NCI-H2029 (cell line): ENCODE results near the gene ZNF124.
"Not testable (repeated sequence)": the region's sequence is repeated elsewhere in the genome, so short reads cannot be mapped to it uniquely, and the experiment has no call there.

Source experiments
- DNase-seq: peaks from one replicate; lab custom pipeline; 2025; lab: John Stamatoyannopoulos, UW

Gene ZNF124

DNA sequence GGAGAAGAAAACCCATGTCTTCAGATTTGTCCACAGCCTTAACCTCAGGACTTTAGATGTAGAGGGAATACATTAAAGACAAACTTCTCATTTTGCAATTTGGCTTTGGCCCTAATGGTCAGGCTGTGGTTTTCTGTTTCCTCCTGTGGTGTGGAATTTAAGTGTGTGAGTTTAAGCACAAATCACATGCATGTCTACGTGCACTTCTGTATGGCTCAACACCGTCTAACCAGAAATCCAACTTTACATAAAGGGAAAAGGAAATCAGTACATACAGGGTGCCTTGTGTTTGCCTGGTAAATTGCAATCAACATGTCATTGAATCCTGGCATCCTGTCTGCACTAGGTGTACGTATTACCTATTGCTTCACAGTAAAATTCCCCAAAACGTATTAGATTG is 1.2 kb upstream of the ZNF124 start:
- DNase-seq: no peak

DNA sequence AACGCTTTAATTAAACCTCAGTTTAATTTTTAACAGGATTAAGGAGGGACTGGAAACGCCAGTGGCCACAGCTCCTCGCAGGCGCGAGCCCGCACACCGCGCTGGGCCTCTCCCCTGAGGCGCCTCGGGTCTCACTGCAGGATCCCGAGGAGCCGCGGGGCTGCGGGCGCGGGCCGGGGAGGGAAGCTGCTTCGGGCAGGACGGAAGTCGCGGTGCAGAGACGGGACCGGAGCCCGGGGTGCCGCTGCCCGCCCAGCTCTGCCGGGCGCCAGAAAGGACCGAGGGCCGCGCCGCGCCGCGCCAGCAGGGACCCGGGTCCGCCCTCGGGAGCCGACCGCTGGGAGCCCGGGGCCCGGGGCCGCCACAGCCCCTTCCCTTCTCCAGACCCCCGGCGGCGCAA is 377 bp downstream of the ZNF124 start:
- DNase-seq: not testable (repeated sequence)

DNA sequence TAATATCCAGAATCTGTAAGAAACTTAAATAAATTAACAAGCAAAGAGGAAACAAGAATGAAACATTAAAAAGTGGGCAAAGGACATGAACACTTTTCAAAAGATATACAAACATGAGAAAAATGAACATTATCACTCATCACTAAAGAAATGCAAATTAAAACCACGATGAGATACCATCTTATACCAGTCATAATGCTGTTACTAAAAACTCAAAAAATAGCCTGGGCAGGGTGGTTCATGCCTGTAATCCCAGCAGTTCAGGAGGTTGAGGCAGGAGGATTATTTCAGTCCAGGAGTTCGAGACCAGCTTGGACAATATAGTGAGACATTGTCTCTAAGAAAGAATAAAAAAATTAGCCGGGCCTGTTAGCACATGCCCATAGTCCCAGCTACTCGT is 6.1 kb downstream of the ZNF124 start:
- DNase-seq: no peak

DNA sequence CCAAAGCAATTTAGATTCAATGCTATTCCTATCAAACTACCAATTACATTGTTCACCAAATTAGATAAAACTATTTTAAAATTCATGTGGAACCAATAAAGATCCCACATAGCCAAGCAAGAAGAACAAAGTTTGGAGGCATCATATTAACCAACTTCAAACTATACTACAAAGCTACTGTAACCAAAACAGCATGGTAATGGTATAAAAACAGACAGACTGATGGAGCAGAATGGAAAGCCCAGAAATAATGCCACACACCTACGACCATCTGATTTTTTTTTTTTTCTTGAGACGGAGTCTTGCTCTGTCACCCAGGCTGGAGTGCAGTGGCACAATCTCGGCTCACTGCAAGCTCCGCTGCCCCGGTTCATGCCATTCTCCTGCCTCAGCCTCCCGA is 7.1 kb downstream of the ZNF124 start:
- no peak for DNase-seq

DNA sequence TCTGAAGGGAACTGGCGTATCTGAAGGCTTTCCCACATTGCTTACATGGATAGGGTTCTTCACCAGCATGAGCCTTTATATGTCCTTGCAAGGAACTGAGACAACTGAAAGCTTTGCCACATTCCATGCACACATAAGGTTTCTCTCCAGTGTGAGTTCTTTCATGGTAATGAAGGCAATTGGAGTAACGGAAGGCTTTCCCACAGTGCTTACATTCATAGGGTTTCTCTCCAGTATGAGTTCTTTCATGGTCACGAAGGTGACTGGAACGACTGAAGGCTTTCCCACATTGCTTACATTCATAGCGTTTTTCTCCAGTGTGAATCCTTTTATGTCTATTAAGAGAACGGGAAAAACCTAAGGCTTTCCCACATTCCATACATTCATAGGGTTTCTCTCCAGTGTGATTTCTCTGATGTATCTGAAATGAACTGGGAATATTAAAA is 15.0 kb downstream of the ZNF124 start:
- DNase-seq: no peak

DNA sequence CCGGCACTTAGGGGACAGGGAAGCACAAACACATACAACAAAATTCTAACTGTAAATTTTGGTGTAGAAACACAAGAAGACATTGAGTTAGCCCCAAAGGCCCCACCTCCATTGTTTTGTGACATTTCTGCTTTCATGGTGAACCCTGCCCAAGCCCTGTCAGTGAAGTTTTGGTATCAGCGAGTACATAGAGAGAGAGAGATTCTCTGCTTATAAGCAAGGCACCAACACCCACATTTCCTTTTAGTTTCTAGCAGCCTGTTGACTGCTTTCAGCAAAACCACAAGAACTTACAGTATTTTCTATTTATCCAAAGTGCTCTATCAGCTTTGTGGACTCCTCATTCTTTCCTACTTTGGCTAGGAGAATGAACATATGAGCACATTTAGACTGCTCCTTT is 24.0 kb downstream of the ZNF124 start:
- no peak for DNase-seq

DNA sequence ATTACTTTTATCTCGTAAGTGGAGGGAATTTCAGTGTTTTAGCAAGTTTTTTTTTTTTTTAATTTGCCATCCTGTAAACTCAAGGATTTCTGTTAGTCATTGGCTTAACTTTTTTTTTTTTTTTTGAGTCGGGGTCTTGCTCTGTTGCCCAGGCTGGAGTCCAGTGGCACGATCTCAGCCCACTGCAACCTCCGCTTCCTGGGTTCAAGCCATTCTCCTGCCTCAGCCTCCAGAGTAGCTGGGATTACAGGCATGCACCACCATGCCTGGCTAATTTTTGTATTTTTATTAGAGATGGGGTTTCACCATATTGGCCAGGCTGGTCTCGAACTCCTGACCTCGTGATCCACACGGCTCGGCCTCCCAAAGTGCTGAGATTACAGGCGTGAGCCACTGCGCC is 24.7 kb downstream of the ZNF124 start:
- DNase-seq: not testable (repeated sequence)

DNA sequence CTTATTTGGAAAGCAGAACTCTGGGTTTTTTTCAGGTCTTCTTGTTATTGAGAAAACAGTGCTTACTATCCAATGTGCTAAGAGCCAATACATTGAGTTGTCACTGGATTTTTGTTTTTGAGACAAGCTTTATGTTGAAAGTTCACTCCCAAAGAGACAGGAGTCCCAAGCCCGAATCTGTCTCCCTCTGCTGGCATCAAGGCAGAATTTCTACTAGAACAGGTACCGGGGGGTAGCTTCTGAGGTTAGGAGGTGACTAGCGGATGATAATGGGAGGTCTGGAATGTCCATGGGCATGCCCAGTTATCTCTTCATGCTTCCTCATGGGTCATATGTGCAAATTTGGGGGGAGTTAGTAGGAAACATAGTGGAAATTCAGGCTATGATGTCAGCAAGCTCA is 25.1 kb downstream of the ZNF124 start:
- no peak for DNase-seq

DNA sequence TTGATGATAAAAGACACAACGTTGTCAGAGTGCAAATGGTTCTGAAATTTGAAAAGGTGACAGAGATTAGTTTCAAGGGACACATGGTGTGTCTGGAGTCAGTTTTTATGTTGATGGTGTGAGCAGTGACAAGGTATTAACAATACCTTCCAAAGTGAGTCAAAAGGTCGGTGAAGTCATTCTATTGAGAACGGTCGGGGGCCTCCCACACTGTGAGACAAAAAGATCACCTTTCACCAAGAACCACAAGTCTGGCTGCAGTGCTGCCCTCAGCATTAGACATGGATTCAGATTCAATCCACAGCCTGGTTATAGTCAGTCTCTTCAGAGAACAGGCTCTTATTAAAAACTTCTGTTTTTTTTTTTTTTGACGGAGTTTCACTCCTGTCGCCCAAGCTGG is 26.5 kb downstream of the ZNF124 start:
- no peak for DNase-seq

DNA sequence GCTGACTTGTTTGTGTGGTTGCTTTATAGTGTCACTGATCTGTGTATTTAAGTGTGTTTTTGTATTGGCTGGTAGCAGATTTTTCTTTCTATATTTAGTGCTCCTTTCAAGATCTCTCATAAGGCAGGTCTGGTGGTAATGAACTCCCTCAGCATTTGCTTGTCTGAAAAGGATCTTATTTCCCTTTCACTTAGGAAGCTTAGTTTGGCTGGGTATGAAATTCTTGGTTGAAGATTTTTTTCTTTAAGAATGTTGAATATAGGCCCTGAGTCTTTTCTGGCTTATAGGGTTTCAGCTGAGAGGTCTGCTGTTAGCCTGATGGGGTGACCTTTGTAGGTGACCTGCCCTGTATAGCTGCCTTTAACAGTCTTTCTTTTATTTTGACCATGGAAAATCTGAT is 32.3 kb downstream of the ZNF124 start:
- not testable (repeated sequence) for DNase-seq

DNA sequence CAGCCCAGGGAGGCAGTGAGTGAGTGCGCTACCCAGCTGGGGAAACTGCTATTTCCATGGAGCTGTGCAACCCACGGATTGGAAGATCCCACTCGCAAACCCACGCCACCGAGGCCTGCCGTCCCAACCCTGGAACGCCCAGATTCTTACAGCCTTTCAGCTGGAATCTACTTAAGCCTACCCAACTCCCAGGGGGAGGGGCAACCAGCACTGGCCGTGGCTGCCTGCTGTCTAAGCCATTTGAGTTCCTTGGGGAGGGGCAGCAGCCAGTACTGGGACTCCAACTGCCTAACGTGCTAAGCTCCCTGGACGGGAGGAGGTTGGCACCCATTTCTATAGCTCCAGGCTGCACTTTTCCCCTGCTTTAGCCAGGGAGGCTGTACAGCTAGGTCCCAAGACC is 40.6 kb downstream of the ZNF124 start:
- DNase-seq: no peak

DNA sequence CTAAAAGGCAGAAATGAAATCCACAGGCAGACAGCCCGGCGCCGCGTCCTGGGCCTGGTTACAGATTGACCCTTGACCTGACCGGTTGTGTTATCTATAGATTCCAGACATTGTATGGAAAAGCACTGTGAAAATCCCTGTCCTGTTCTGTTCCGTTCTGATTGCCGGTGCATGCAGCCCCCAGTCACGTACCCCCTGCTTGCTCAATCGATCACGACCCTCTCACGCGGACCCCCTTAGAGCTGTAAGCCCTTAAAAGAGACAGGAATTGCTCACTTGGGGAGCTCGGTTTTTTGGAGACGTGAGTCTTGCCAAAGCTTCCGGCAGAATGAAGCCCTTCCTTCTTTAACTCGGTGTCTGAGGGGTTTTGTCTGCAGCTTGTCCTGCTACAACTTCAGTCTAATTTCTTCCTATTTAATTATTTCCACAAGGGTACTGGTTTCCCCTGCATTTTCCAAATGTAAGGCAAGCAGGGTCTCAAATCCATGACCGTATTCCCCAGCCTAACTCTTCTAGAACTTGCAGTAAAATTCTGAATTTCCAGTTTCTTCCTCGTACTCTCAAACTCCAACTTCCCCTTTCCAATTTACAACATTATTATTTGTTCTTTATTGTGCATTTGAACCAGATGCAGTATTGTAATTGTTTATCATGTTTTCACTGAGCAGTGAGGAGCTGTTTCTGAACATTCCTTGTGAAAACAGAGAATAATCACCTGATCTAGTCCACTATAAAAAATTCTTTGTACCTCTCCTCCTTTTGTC is 44.1 kb downstream of the ZNF124 start:
- DNase-seq: not testable (repeated sequence)

DNA sequence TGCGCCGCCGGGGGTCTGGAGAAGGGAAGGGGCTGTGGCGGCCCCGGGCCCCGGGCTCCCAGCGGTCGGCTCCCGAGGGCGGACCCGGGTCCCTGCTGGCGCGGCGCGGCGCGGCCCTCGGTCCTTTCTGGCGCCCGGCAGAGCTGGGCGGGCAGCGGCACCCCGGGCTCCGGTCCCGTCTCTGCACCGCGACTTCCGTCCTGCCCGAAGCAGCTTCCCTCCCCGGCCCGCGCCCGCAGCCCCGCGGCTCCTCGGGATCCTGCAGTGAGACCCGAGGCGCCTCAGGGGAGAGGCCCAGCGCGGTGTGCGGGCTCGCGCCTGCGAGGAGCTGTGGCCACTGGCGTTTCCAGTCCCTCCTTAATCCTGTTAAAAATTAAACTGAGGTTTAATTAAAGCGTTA is 45.2 kb downstream of the ZNF124 start:
- not testable (repeated sequence) for DNase-seq

DNA sequence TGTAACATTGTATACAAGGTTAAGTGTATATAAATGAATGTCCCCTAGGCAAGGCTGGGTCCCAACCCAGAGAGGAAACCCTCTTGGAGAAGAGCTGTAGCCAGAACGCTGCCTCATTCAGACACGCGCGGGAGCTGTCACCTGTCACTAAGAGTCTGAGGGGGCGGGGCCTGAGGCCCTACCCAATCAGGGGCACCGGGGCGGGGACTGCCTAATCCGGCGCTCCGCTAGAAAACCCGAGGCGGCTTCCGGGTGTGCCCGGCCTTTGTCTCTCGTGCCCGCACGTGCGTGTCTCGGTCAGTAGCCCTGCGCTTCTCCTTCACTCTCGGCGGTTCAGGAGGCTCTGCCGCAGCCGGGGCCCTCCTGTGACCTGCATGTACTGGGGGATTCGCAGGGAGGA is 45.7 kb downstream of the ZNF124 start:
- not testable (repeated sequence) for DNase-seq

DNA sequence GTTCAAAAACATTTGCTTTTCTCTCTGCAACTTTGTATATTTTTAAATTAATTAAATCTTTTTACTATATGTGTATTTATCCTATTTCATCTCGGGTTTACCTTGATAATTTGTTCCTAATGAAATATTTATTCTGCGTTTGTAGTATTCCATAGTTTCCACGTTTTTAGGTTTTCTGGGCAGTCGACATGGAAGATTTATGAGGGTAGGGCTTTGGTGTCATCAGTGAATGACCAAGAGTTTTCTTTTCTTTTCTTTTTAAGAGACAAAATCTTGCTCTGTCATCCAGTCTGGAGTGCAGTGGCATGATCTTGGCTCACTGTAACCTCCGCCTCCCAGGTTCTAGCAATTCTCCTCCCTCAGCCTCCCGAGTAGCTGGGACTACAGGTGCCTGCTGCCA is 50.4 kb downstream of the ZNF124 start:
- DNase-seq: no peak

DNA sequence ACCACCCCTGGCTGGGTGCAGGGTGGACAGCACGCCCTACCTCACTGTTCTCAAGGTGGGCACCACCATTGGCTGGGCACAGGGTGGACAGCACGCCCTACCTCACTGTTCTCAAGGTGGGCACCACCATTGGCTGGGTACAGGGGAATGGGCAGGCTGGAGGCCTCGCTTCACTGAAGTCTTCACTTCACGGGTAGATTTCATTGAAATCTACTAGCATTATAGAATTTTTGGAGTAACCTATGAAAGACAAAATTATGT is 51.5 kb downstream of the ZNF124 start:
- DNase-seq: not testable (repeated sequence)

DNA sequence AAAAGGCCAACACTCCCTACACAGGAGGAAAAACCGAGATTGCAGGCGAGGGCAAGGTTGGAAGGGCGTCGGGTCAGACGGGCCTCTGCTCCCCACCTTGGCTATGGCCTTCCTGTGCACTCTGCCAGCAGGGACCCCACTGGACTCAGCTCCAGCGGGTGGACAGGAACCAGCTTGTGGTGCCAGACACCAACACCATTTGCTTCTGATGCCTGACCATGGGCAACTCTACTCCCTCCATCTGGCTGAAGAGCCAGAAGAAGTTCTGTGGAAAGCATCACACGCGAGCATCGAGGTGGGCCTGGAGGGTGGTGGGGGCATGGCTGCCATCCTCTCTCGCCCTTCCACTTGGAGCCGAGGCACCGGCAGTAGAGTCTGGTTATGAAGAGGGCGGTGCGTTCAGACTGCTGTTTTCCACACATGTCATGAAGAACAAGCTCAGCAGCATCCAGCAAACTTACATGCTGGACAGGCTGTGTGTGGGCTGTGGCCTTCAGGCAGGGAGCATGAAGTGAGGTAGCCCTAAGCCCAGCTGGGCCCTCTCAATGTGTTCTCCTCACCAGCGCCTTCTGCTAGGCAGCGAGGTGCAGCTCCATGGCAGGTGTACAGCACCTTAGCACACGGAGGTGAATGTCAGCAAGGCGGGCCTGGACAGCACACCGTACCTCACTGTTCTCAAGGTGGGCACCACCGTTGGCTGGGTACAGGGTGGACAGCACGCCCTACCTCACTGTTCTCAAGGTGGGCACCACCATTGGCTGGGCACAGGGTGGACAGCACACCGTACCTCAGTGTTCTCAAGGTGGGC is 52.0 kb downstream of the ZNF124 start:
- no peak for DNase-seq

DNA sequence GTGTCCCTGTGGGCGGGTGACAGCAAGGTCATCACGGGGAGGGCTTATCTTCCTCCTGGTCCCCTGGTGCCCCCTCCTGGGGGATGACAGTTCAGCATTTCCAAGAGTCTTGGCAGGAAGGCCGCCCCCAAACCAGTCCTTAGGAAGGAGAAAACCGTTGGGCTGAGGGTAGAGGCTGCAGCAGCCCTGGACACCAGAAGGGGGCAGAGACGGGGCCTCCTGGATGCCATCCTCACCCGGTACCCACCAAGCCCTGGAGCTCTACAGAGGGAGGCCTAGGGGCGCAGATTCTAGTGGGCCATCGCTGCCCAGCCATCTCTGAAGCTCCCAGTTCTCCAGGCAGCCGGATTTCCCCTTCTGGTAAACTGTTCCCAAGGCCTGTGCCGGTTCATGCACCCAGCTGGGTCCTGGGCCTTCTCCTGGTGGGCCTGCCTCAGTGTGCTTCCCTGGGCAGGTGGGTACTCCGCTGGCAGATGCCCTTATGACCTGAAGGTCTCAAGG is 52.8 kb downstream of the ZNF124 start:
- peak; percentile 0 for DNase-seq

DNA sequence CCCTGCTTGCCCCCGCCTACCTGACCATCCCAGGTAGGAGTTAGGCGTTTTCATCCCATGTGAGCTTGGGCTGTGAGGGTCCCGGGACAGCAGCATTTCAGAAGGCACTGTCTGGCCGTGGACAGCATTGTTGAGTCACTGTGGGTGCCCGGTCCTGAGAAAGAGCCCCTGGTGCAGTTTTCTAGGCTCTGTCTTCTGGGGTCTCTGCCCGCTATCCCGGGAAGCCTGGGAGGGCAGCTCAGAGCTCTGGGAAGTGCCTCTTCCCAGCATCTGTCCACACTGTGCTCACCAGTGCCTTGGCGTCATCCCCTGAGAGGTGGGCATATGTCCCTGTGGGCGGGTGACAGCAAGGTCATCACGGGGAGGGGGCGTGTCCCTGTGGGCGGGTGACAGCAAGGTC is 56.3 kb downstream of the ZNF124 start:
- DNase-seq: no peak

DNA sequence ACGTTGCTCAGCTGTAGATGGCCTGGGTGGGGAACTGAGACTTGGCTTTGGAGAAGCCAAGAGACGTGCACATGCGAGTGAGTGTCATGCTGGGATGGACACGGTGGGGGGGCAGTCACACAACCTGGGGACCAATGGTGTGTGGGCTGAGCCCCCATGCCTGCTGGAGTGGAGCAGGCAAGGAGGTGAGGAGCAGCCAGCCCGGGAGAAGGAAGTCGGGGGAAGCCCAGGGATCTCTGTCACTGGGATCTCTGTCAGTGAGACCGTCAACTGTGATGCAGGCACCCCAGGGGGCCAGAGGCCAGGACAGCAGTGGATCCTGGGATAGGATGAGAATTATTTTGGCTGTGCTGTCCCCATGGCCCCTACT is 56.7 kb downstream of the ZNF124 start:
- DNase-seq: no peak

DNA sequence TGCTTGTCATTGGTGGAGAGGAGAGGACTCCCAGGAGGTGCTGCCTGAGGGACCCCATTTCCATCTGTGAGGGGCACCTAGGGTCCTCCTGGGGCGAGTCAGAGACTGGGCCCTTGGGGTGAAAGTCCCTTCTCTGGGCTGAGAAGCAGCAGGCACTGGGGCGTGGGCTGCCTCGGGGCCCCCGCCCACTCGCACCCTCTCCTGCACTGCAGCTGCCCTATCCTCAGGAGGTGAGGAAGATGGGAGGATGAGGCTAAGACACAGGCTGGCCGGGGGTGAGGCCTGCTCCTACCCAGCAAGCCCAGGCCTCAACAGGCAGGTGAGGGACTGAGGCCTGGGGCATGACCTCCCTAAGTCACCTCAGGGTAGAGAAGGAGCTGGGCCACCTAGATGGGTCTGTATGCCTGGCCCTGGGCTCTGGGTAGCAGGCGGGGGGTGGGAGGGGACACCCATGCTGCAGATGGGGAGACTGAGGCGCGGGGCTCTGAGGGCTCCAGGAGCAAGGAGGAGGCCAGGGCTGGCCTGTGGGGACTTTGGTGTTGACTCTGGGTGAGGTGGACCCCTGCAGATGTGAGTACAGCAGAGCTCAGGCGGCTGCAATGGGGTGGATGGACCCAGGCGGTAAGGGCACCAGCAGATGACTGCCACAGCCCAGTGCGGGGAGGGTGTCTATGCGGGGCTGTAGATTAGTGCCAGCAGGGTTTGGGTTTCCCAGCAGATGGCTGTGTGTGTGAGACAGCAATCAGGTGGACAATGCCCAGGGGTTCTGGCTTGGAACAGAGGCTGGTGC is 57.3 kb downstream of the ZNF124 start:
- DNase-seq: no peak

DNA sequence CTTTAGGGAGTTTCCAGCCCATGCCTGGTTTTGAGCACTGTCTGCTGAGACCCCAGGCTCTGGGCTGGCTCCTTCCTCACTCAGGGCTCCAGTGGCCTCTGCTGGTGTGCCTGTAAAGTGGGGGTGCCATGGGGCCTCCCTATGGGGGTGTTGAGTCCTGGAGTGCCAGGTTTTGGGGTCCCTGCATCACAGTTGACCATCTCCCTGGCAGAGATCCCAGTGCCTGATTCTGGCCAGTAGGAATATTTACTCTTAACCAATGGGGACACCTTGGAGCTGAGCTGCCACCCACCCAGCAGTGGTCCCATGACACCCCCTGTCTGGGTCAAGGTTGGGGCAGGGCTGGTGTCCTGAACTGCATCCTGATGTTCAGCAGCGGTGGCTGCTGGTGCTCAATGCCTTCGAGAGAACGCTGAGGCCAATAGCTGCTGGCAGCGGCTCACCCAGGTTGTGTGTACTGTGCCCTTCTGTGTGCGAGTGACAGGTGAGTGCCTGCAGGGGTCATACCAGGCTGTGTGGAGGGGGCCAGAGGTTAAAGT is 58.0 kb downstream of the ZNF124 start:
- no peak for DNase-seq

DNA sequence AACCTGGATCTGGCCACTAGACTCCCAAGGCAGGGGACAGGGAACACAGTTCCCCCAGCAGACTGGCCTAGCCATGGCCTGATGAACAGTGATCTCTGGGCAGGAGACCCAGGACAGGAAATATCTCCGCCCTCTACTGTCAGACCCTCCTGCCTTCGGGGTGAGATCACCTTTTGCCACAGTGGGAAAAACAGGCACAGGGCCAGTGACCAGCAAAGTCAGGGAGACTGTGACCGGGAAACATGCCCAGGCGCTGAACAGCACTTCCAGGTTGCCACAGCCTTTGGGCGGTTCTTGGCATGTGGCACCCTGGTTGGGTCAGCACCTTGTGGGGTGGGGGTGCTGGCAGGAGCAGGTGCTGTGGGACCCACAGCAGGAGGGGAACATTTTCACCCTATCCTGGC is 58.7 kb downstream of the ZNF124 start:
- DNase-seq: peak; percentile 1
